Measurements from ENCODE around the gene CALN1. TPM values are rescaled to one million over a fixed set of nuclear protein-coding genes. Genes with fewer than 3 reads are reported as not detected.

The CALN1 gene
- total RNA-seq, 2 donors from 2014 or later, result 1.1 to 1.2 TPM

GRCh38 chr7:71795410-71795809 lies 616.7 kb downstream of the CALN1 start:
- 90% methylated on average over 10 of the region's 10 CpGs for whole genome bisulfite sequencing
- no peak overlapping the region for H3K27ac ChIP-seq
- no peak for DNase-seq (ENCODE audit: low spot score)
- H3K9me3 ChIP-seq, result no peaks in the 10 kb centered on the region
- TF ChIP-seq, protein P1, sequence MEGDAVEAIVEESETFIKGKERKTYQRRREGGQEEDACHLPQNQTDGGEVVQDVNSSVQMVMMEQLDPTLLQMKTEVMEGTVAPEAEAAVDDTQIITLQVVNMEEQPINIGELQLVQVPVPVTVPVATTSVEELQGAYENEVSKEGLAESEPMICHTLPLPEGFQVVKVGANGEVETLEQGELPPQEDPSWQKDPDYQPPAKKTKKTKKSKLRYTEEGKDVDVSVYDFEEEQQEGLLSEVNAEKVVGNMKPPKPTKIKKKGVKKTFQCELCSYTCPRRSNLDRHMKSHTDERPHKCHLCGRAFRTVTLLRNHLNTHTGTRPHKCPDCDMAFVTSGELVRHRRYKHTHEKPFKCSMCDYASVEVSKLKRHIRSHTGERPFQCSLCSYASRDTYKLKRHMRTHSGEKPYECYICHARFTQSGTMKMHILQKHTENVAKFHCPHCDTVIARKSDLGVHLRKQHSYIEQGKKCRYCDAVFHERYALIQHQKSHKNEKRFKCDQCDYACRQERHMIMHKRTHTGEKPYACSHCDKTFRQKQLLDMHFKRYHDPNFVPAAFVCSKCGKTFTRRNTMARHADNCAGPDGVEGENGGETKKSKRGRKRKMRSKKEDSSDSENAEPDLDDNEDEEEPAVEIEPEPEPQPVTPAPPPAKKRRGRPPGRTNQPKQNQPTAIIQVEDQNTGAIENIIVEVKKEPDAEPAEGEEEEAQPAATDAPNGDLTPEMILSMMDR (IDR thresholded peaks at IDR 0.05), result no peak
- no peak for TF ChIP-seq POLR2AphosphoS5 (IDR thresholded peaks at IDR 0.05)
- TF ChIP-seq POLR2A (IDR thresholded peaks at IDR 0.05), result no peak
- H3K36me3 ChIP-seq, result no peaks in the 10 kb centered on the region
- no peak overlapping the region for H3K4me3 ChIP-seq
- no peaks in the 10 kb centered on the region for H3K4me1 ChIP-seq (replicated peaks)
- H3K27me3 ChIP-seq (replicated peaks; ENCODE audit: insufficient read depth), result no peaks in the 10 kb centered on the region
- intact Hi-C loops (cut with DNase I), result no loop called here

- 94% methylated on average over 5 of the region's 5 CpGs for WGBS
Measured at GRCh38 chr7:71793251-71793650, 618.9 kb downstream of the CALN1 start.

GRCh38 chr7:71787513-71787912 lies 624.6 kb downstream of the CALN1 start:
- WGBS, result 97% methylated on average over 15 of the region's 15 CpGs
- Histone ChIP-seq H3K36me3 (no peaks in the 10 kb centered on the region), H3K27me3 (replicated peaks; ENCODE audit: insufficient read depth) (no peaks in the 10 kb centered on the region), H3K4me1 (replicated peaks) (no peaks in the 10 kb centered on the region), H3K4me3 (no peak overlapping the region), H3K9me3 (no peaks in the 10 kb centered on the region), H3K27ac (no peak overlapping the region)
- no peak for TF ChIP-seq POLR2A (IDR thresholded peaks at IDR 0.05)
- TF ChIP-seq, protein P1 (IDR thresholded peaks at IDR 0.05), result no peak
- no peak for TF ChIP-seq POLR2AphosphoS5 (IDR thresholded peaks at IDR 0.05)
- intact Hi-C loops (cut with DNase I), result no loop called here
- DNase-seq (ENCODE audit: low spot score), result no peak

More at GRCh38 chr7:71793251-71793650, 618.9 kb downstream of the CALN1 start:
- Histone ChIP-seq H3K4me3 (no peak overlapping the region), H3K27ac (no peak overlapping the region), H3K9me3 (no peaks in the 10 kb centered on the region), H3K36me3 (no peaks in the 10 kb centered on the region), H3K27me3 (replicated peaks; ENCODE audit: insufficient read depth) (no peaks in the 10 kb centered on the region), H3K4me1 (replicated peaks) (no peaks in the 10 kb centered on the region)
- DNase-seq (ENCODE audit: low spot score), result no peak
- TF ChIP-seq, protein P1 (IDR thresholded peaks at IDR 0.05), result no peak
- TF ChIP-seq POLR2A (IDR thresholded peaks at IDR 0.05) (no peak), POLR2AphosphoS5 (IDR thresholded peaks at IDR 0.05) (no peak)
- intact Hi-C loops (cut with DNase I), result no loop called here

DNA sequence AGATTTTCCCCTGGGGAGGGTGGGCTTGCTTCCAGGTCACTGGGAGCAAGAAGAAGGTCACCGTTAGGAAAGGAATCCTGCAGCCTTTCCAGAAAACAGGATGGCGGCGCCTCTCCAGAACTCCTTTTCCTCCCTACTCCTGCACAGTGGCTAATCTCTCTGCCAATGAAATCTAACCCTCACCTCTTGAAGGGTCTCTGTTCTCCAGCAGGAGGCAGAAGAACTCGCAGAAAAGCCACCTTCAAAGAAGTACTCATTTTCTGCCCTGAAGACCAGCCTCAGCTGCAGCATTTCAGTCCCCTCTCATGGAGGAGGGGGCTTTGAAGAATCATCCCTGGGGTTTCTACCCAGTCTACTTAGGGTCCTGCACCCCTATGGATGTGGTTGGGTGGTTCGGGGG lies 626.9 kb downstream of the CALN1 start:
- Histone ChIP-seq H3K9me3 (no peaks in the 10 kb centered on the region), H3K27me3 (replicated peaks; ENCODE audit: insufficient read depth) (no peaks in the 10 kb centered on the region), H3K4me1 (replicated peaks) (no peaks in the 10 kb centered on the region), H3K4me3 (no peak overlapping the region), H3K36me3 (no peaks in the 10 kb centered on the region), H3K27ac (no peak overlapping the region)
- intact Hi-C loops (cut with DNase I), result no loop called here
- WGBS, result 86% methylated on average over 5 of the region's 5 CpGs
- DNase-seq (ENCODE audit: low spot score), result no peak
- TF ChIP-seq POLR2A (IDR thresholded peaks at IDR 0.05) (no peak), POLR2AphosphoS5 (IDR thresholded peaks at IDR 0.05) (no peak)
- TF ChIP-seq, protein P1 (IDR thresholded peaks at IDR 0.05), result no peak

GRCh38 chr7:71784781-71785180 lies 627.4 kb downstream of the CALN1 start:
- Histone ChIP-seq H3K27ac (no peak overlapping the region), H3K4me3 (no peak overlapping the region), H3K27me3 (replicated peaks; ENCODE audit: insufficient read depth) (no peaks in the 10 kb centered on the region), H3K36me3 (no peaks in the 10 kb centered on the region), H3K9me3 (no peaks in the 10 kb centered on the region), H3K4me1 (replicated peaks) (no peaks in the 10 kb centered on the region)
- intact Hi-C loops (cut with DNase I), result no loop called here
- TF ChIP-seq, protein P1 (IDR thresholded peaks at IDR 0.05), result no peak
- TF ChIP-seq POLR2A (IDR thresholded peaks at IDR 0.05) (no peak), POLR2AphosphoS5 (IDR thresholded peaks at IDR 0.05) (no peak)
- WGBS, result 83% methylated on average over 6 of the region's 6 CpGs
- DNase-seq (ENCODE audit: low spot score), result no peak

All from prostate gland (tissue), 2 donors.